Left ventricle myocardium superior (tissue), 1 donor: ENCODE results near the gene BET1L. TPM values are rescaled to one million over a fixed set of nuclear protein-coding genes. Genes with fewer than 3 reads are reported as not detected.

Experiments
- total RNA-seq: library from RNA; stranded (reverse); fragmentation: NEBNext Ultra II Directional; extraction: Animal tissue kit (Norgen Biotek cat#: 25700); gene quantifications from one replicate; pipeline ENCODE4 v1.2.1, GENCODE V29; 2021
- donor health status: DM: no; HTN: yes; CAD: no; lungs with severe emphysema.

The BET1L gene
- total RNA-seq, 1 donor from 2014 or later: 24.0 TPM

Other genes starting within 250 kb of the BET1L start
- gene SCGB1C1, start 14.3 kb downstream of the BET1L start, total RNA-seq: not detected
- 60.3 TPM for gene RIC8A, start 309 bp upstream of the BET1L start, total RNA-seq
- gene SIRT3, start 28.9 kb upstream of the BET1L start, total RNA-seq: 41.4 TPM
- 92.3 TPM for gene PSMD13, start 29.6 kb upstream of the BET1L start, total RNA-seq
- gene NLRP6, start 71.0 kb upstream of the BET1L start, total RNA-seq: 0.32 TPM
- 7.2 TPM for gene PGGHG, start 81.7 kb upstream of the BET1L start, total RNA-seq
- not detected for gene IFITM5, start 92.1 kb upstream of the BET1L start, total RNA-seq
- gene IFITM2, start 100.4 kb upstream of the BET1L start, total RNA-seq: 200 TPM
- gene IFITM1, start 106.6 kb upstream of the BET1L start, total RNA-seq: 101 TPM
- gene IFITM3, start 113.5 kb upstream of the BET1L start, total RNA-seq: 259 TPM
- gene B4GALNT4, start 162.1 kb upstream of the BET1L start, total RNA-seq: 0.50 TPM
- 0.84 TPM for gene PKP3, start 186.8 kb upstream of the BET1L start, total RNA-seq
- gene SIGIRR, start 207.6 kb upstream of the BET1L start, total RNA-seq: 47.5 TPM
- gene ANO9, start 234.6 kb upstream of the BET1L start, total RNA-seq: 1.3 TPM
- 31.8 TPM for gene PTDSS2, start 242.9 kb upstream of the BET1L start, total RNA-seq